Liver (tissue), 9 donors: ENCODE results near the gene PTPRN2. TPM values are rescaled to one million over a fixed set of nuclear protein-coding genes. Genes with fewer than 3 reads are reported as not detected.

Experiments
- DNase-seq: peaks from one replicate; pipeline ENCODE4 v3.0.0-alpha.2; 2017; ENCODE audit warnings: low spot score
- H3K27ac ChIP-seq, 2 donors: one replicate each; pipeline ENCODE4 v1.7.0; 2013; ENCODE audit warnings: inconsistent platforms in 2 of 2, low read length in 2 of 2, control low read depth in 1 of 2, low read depth in 1 of 2, mild to moderate bottlenecking in 1 of 2
- H3K27me3 ChIP-seq, 4 donors: one replicate each; pipeline versions ENCODE4 v1.6.1 to v1.7.0; 2013; ENCODE audit warnings: low read length in 3 of 4, inconsistent platforms in 1 of 4, mild to moderate bottlenecking in 1 of 4, moderate library complexity in 1 of 4; ENCODE audit not compliant: control insufficient read depth in 4 of 4, insufficient read depth in 4 of 4
- H3K36me3 ChIP-seq, 4 donors: one replicate each; pipeline versions ENCODE4 v1.6.1 to v1.7.0; 2013; ENCODE audit warnings: low read length in 3 of 4, mild to moderate bottlenecking in 3 of 4, low read depth in 1 of 4, moderate library complexity in 1 of 4; ENCODE audit not compliant: control insufficient read depth in 4 of 4, insufficient read depth in 3 of 4
- H3K4me1 ChIP-seq, 4 donors: one replicate each; pipeline versions ENCODE4 v1.6.1 to v1.7.0; 2013; ENCODE audit warnings: low read length in 3 of 4, mild to moderate bottlenecking in 3 of 4, moderate library complexity in 1 of 4; ENCODE audit not compliant: control insufficient read depth in 4 of 4, insufficient read depth in 4 of 4
- H3K4me3 ChIP-seq, 3 donors: one replicate each; pipeline versions ENCODE4 v1.6.1 to v1.7.0; 2013; ENCODE audit warnings: low read length in 3 of 3, control low read depth in 1 of 3, low read depth in 1 of 3, mild to moderate bottlenecking in 1 of 3
- H3K9ac ChIP-seq, 2 donors: one replicate each; pipeline ENCODE4 v1.7.0; 2013; ENCODE audit warnings: low read length in 2 of 2, mild to moderate bottlenecking in 2 of 2, moderate library complexity in 2 of 2, control low read depth in 1 of 2, low read depth in 1 of 2
- H3K9me3 ChIP-seq, 4 donors: one replicate each; pipeline versions ENCODE4 v1.6.1 to v1.7.0; 2013; ENCODE audit warnings: low read length in 3 of 4; ENCODE audit not compliant: control insufficient read depth in 4 of 4
- EGR1 ChIP-seq, 2 donors: IDR thresholded peaks; 2 replicates each; pipeline ENCODE4 v1.6.1; 2016 to 2018; ENCODE audit warnings: antibody characterized with exemption in 2 of 2, low read depth in 2 of 2
- FOXA1 ChIP-seq: IDR thresholded peaks from 2 replicates; pipeline ENCODE4 v1.6.1; 2016; ENCODE audit warnings: antibody characterized with exemption
- FOXA2 ChIP-seq: IDR thresholded peaks from 2 replicates; pipeline ENCODE4 v1.6.1; 2016; ENCODE audit warnings: antibody characterized with exemption
- GABPA ChIP-seq, 2 donors: IDR thresholded peaks in 1 of 2; conservative IDR thresholded peaks in 1 of 2; 2 replicates each; pipeline ENCODE4 v1.6.1; 2016; ENCODE audit warnings: antibody characterized with exemption in 2 of 2, mild to moderate bottlenecking in 1 of 2, moderate library complexity in 1 of 2
- HNF4A ChIP-seq, 2 donors: conservative IDR thresholded peaks; 2 replicates each; pipeline ENCODE4 v1.6.1; 2016; ENCODE audit warnings: antibody characterized with exemption in 2 of 2, mild to moderate bottlenecking in 2 of 2
- HNF4G ChIP-seq: IDR thresholded peaks from 2 replicates; pipeline ENCODE4 v1.6.1; 2016; ENCODE audit warnings: antibody characterized with exemption
- JUND ChIP-seq, 2 donors: IDR thresholded peaks; 2 replicates each; pipeline ENCODE4 v1.6.1; 2016; ENCODE audit warnings: antibody characterized with exemption in 2 of 2
- NR2F2 ChIP-seq: IDR thresholded peaks from 2 replicates; pipeline ENCODE4 v1.6.1; 2016; ENCODE audit warnings: antibody characterized with exemption
- RAD21 ChIP-seq, 2 donors: IDR thresholded peaks; 2 replicates each; pipeline ENCODE4 v1.6.1; 2016; ENCODE audit warnings: antibody characterized with exemption in 2 of 2, mild to moderate bottlenecking in 2 of 2
- RXRA ChIP-seq, 2 donors: IDR thresholded peaks; 2 replicates each; pipeline ENCODE4 v1.6.1; 2017 to 2018; ENCODE audit warnings: antibody characterized with exemption in 2 of 2, mild to moderate bottlenecking in 1 of 2
- SP1 ChIP-seq: IDR thresholded peaks from 2 replicates; pipeline ENCODE4 v1.6.1; 2018; ENCODE audit warnings: antibody characterized with exemption, mild to moderate bottlenecking
- TAF1 ChIP-seq: conservative IDR thresholded peaks from 2 replicates; pipeline ENCODE4 v1.6.1; 2016; ENCODE audit warnings: antibody characterized with exemption, mild to moderate bottlenecking
- YY1 ChIP-seq: IDR thresholded peaks from 2 replicates; pipeline ENCODE4 v1.6.1; 2016; ENCODE audit warnings: antibody characterized with exemption, mild to moderate bottlenecking
- ZBTB33 ChIP-seq: IDR thresholded peaks from 2 replicates; pipeline ENCODE4 v1.6.1; 2016; ENCODE audit warnings: antibody characterized with exemption
- WGBS: extraction: QIAGEN DNeasy Blood & Tissue Kit; methylation state at CpG from one replicate; pipeline ENCODE4 v1.1.7; 2013; 5-methylcytosine and 5-hydroxymethylcytosine counted together
- polyA plus RNA-seq, 2 donors: library from polyadenylated mRNA; stranded (reverse) in 1 of 2; unstranded in 1 of 2; fragments of 200-250 nt in 1 of 2; fragments of >200 nt in 1 of 2; fragmentation: Nextera tagmentation in 1 of 2; extraction: Ambion mirVana in 1 of 2; gene quantifications; one replicate each; pipeline versions ENCODE4 v1.2.1 to v1.2.3, GENCODE V29; 2013 to 2015
- total RNA-seq, 2 donors: library from RNA; depleted of rRNA; stranded (reverse); fragments of >200 nt; gene quantifications; one replicate each; pipeline ENCODE4 v1.2.3, GENCODE V29; 2014
- TF ChIP-seq, protein P1 (sequence below): IDR thresholded peaks from 2 replicates; pipeline ENCODE4 v1.6.1; 2016; ENCODE audit warnings: antibody characterized with exemption
- TF ChIP-seq, protein P2 (sequence below): IDR thresholded peaks from 2 replicates; pipeline ENCODE4 v1.6.1; 2016; ENCODE audit warnings: antibody characterized with exemption
- TF ChIP-seq, protein P3 (sequence below): IDR thresholded peaks from 2 replicates; pipeline ENCODE4 v1.6.1; 2016; ENCODE audit warnings: antibody characterized with exemption, mild to moderate bottlenecking
- TF ChIP-seq, protein P4 (sequence below): fragments of 150-350 bp; IDR thresholded peaks from 2 replicates; pipeline ENCODE4 v1.5.1; 2017; ENCODE audit warnings: improper control_type of control experiment, low read depth, low read length; ENCODE audit not compliant: missing input control
- donor health status: healthy.
- donor health status: healthy.
- donor health status: healthy.
- donor health status: healthy.
- donor health status: healthy.

The PTPRN2 gene
- total and polyA plus RNA-seq, 4 donors, result 0.75 to 1.9 (median 1.1) TPM

DNA sequence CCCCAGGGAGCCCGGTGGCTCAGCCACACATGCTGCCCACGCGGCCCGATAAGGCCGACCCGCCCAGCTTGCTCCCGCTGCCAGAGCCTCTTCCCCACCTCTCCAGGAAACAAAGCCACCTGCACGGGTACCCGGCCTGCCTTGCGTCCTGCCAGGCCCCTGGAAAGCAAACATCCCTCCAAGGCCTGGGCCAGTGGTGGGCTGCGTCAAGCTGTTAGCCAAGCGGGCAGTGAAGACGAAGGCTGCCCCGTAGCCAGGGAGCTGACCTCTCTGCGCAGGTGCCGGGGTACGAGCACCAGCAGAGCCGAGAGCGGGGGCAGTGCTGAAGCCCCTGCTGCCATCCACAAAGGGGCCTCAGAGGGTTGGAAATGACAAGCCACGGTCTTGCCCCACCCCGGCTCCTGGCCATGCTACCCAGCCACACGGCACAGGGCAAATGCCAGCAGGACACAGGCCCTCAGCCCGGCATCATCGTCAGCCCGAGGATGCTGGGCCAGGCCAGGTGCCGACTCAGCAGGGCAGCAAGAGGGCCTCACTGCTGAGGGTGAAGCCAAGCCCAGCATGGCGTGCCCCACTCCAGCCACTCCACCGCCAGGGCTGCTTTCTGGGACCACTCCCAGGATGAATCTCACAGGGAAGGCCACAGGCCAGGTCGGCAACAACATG, 140.0 kb downstream of the PTPRN2 start:
- Histone ChIP-seq H3K27me3 (no peaks in the 10 kb centered on the region), H3K36me3 (no peaks in the 10 kb centered on the region), H3K9me3 (no peaks in the 10 kb centered on the region), H3K27ac (no peak overlapping the region), H3K4me3 (no peak overlapping the region), H3K9ac (no peak overlapping the region), H3K4me1 (no peaks in the 10 kb centered on the region)
- WGBS, result 90% methylated on average over 29 of the region's 29 CpGs
- DNase-seq, result no peak
- TF ChIP-seq FOXA2, result no peak
- TF ChIP-seq FOXA1, result no peak
- no peak for TF ChIP-seq HNF4G
- TF ChIP-seq RAD21 (IDR thresholded peaks at IDR 0.05), result no peak
- no peak for TF ChIP-seq JUND (IDR thresholded peaks at IDR 0.05)
- no peak for TF ChIP-seq ZBTB33
- no peak for TF ChIP-seq TAF1
- TF ChIP-seq YY1, result no peak
- TF ChIP-seq, protein P1, sequence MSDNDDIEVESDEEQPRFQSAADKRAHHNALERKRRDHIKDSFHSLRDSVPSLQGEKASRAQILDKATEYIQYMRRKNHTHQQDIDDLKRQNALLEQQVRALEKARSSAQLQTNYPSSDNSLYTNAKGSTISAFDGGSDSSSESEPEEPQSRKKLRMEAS, result no peak
- no peak for TF ChIP-seq SP1
- TF ChIP-seq, protein P2, sequence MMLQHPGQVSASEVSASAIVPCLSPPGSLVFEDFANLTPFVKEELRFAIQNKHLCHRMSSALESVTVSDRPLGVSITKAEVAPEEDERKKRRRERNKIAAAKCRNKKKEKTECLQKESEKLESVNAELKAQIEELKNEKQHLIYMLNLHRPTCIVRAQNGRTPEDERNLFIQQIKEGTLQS, result no peak
- no peak for TF ChIP-seq NR2F2
- no peak for TF ChIP-seq GABPA (IDR thresholded peaks at IDR 0.05 in 1 of 2, conservative IDR thresholded peaks at IDR 0.05 in 1 of 2)
- no peak for TF ChIP-seq HNF4A (conservative IDR thresholded peaks at IDR 0.05)
- TF ChIP-seq, protein P3, sequence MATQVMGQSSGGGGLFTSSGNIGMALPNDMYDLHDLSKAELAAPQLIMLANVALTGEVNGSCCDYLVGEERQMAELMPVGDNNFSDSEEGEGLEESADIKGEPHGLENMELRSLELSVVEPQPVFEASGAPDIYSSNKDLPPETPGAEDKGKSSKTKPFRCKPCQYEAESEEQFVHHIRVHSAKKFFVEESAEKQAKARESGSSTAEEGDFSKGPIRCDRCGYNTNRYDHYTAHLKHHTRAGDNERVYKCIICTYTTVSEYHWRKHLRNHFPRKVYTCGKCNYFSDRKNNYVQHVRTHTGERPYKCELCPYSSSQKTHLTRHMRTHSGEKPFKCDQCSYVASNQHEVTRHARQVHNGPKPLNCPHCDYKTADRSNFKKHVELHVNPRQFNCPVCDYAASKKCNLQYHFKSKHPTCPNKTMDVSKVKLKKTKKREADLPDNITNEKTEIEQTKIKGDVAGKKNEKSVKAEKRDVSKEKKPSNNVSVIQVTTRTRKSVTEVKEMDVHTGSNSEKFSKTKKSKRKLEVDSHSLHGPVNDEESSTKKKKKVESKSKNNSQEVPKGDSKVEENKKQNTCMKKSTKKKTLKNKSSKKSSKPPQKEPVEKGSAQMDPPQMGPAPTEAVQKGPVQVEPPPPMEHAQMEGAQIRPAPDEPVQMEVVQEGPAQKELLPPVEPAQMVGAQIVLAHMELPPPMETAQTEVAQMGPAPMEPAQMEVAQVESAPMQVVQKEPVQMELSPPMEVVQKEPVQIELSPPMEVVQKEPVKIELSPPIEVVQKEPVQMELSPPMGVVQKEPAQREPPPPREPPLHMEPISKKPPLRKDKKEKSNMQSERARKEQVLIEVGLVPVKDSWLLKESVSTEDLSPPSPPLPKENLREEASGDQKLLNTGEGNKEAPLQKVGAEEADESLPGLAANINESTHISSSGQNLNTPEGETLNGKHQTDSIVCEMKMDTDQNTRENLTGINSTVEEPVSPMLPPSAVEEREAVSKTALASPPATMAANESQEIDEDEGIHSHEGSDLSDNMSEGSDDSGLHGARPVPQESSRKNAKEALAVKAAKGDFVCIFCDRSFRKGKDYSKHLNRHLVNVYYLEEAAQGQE, result no peak
- no peak for TF ChIP-seq EGR1 (IDR thresholded peaks at IDR 0.05; ENCODE audit: low read depth in 2 of 2)
- TF ChIP-seq, protein P4, sequence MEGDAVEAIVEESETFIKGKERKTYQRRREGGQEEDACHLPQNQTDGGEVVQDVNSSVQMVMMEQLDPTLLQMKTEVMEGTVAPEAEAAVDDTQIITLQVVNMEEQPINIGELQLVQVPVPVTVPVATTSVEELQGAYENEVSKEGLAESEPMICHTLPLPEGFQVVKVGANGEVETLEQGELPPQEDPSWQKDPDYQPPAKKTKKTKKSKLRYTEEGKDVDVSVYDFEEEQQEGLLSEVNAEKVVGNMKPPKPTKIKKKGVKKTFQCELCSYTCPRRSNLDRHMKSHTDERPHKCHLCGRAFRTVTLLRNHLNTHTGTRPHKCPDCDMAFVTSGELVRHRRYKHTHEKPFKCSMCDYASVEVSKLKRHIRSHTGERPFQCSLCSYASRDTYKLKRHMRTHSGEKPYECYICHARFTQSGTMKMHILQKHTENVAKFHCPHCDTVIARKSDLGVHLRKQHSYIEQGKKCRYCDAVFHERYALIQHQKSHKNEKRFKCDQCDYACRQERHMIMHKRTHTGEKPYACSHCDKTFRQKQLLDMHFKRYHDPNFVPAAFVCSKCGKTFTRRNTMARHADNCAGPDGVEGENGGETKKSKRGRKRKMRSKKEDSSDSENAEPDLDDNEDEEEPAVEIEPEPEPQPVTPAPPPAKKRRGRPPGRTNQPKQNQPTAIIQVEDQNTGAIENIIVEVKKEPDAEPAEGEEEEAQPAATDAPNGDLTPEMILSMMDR, result no peak
- no peak for TF ChIP-seq RXRA (IDR thresholded peaks at IDR 0.05)
